Stomach (tissue), 4 donors: ENCODE data around the gene ABLIM2.

ENCODE experiments used
- CTCF ChIP-seq, 7 experiments: fragments of 450-650 bp in 4 of 7; fragments of 200-600 bp in 3 of 7; sonication (generic) in 3 of 7; IDR thresholded peaks; one replicate each; pipeline ENCODE4 v1.5.1; 2016 to 2019; ENCODE audit warnings: antibody characterized with exemption in 7 of 7, control low read depth in 2 of 7, mild to moderate bottlenecking in 1 of 7
- EP300 ChIP-seq: sonication (generic); formaldehyde crosslinking; IDR thresholded peaks from one replicate; pipeline ENCODE4 v1.6.1; 2017; ENCODE audit warnings: antibody characterized with exemption

- TF ChIP-seq CTCF (IDR thresholded peaks at IDR 0.05) (no peak), EP300 (no peak)
These were observed 163.5 kb downstream of the ABLIM2 start for GRCh38 chr4:7995135-7995534.
